DMS114 treated with DMSO at 0.1 percent for 48 hours (cell line): ENCODE measurements around the gene ZMIZ1.

Source experiments
- DNase-seq: peaks from one replicate; lab custom pipeline; 2025; ENCODE audit not compliant: unreplicated experiment; lab: John Stamatoyannopoulos, UW

Gene ZMIZ1

GRCh38 chr10:79135790-79136189 lies 67.0 kb downstream of the ZMIZ1 start:
- DNase-seq: no peak

GRCh38 chr10:79136236-79137005 lies 67.7 kb downstream of the ZMIZ1 start:
- DNase-seq: no peak

- no peak for DNase-seq
Measured at GRCh38 chr10:79137300-79137756, 68.6 kb downstream of the ZMIZ1 start.

GRCh38 chr10:79137826-79138225 lies 69.1 kb downstream of the ZMIZ1 start:
- no peak for DNase-seq

GRCh38 chr10:79138449-79139123 lies 69.8 kb downstream of the ZMIZ1 start:
- no peak for DNase-seq

- no peak for DNase-seq
Measured at GRCh38 chr10:79139124-79139835, 70.5 kb downstream of the ZMIZ1 start.

GRCh38 chr10:79140085-79140793 lies 71.5 kb downstream of the ZMIZ1 start:
- DNase-seq: no peak

- no peak for DNase-seq
Measured at GRCh38 chr10:79140855-79141254, 72.1 kb downstream of the ZMIZ1 start.

GRCh38 chr10:79142064-79142491 lies 73.3 kb downstream of the ZMIZ1 start:
- no peak for DNase-seq

- no peak for DNase-seq
Measured at GRCh38 chr10:79142522-79143309, 74.0 kb downstream of the ZMIZ1 start.

- no peak for DNase-seq
Measured at GRCh38 chr10:79143879-79144278, 75.1 kb downstream of the ZMIZ1 start.

- DNase-seq: no peak
Measured at GRCh38 chr10:79144351-79145173, 75.8 kb downstream of the ZMIZ1 start.

GRCh38 chr10:79145174-79145483 lies 76.4 kb downstream of the ZMIZ1 start:
- DNase-seq: no peak

GRCh38 chr10:79145517-79146470 lies 77.0 kb downstream of the ZMIZ1 start:
- no peak for DNase-seq

GRCh38 chr10:79146611-79147130 lies 77.9 kb downstream of the ZMIZ1 start:
- DNase-seq: no peak

- DNase-seq: no peak
Measured at GRCh38 chr10:79147306-79147705, 78.5 kb downstream of the ZMIZ1 start.

- no peak for DNase-seq
Measured at GRCh38 chr10:79147796-79148451, 79.2 kb downstream of the ZMIZ1 start.
